GM12874 (cell line): Measurements from ENCODE around the gene ACOXL.

Experiments used
- TF ChIP-seq, protein P1 (sequence below): IDR thresholded peaks from 2 replicates; pipeline ENCODE4 v1.5.1; 2011; ENCODE audit warnings: low read depth, mild to moderate bottlenecking, control low read depth, low read length, moderate library complexity; ENCODE audit not compliant: insufficient read depth

ACOXL gene

DNA sequence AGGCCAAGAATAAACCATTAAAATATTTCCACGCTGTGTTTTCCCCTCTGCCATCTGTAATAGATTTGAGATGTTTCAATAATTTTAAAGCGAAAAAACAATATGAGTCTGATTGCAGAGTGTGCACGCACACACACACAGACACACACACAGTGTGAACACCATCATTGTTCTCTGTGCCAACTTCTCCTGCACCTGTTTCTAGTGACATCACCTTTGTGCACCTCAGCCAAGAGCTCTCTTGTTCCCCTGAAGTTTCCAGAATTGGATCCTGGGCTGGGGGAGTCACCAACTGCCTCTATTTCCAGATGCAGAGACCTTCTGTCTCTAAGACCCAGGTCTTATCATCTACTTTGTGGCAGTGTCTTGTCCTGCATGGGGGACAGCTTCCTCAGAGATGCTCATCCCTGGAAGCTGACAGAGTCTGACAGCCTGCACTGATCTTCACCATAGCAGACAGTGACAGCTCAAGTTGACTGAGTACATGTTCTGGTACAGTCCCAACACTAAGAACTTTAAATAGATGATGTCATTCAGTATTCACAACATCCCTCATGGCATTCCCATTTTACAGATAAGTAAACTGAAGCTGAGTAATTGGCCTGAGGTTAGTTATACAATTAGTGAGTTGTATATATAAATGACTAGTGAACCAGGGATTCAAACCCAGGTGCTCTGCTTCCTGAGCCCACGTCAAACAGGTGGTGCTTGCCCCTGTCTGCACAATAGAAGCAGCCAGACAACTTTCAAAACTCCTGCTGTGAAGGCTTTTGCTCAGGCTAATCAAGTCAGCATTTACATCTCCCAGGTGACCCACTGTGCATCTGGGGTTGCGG lies 39.4 kb downstream of the ACOXL start:
- TF ChIP-seq, protein P1, sequence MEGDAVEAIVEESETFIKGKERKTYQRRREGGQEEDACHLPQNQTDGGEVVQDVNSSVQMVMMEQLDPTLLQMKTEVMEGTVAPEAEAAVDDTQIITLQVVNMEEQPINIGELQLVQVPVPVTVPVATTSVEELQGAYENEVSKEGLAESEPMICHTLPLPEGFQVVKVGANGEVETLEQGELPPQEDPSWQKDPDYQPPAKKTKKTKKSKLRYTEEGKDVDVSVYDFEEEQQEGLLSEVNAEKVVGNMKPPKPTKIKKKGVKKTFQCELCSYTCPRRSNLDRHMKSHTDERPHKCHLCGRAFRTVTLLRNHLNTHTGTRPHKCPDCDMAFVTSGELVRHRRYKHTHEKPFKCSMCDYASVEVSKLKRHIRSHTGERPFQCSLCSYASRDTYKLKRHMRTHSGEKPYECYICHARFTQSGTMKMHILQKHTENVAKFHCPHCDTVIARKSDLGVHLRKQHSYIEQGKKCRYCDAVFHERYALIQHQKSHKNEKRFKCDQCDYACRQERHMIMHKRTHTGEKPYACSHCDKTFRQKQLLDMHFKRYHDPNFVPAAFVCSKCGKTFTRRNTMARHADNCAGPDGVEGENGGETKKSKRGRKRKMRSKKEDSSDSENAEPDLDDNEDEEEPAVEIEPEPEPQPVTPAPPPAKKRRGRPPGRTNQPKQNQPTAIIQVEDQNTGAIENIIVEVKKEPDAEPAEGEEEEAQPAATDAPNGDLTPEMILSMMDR: no peak

DNA sequence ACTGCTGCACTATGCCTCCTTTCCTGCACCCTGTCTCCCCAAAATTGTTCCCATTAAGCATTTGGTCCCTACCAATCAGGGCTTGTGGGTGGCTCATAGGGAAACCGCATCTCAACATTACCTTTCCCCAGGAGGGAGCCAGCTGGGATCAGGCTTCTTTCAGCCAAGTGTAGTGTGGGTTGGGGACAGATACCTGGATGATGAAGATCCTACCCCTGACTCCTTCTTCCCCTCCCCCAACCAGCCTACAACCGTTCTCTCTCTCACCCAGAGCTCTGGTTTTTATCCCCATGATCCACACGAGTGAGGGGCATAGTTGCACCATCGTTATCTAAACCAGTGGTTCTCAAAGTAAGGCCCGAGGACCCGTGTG lies 40.0 kb downstream of the ACOXL start:
- TF ChIP-seq, protein P1: no peak

DNA sequence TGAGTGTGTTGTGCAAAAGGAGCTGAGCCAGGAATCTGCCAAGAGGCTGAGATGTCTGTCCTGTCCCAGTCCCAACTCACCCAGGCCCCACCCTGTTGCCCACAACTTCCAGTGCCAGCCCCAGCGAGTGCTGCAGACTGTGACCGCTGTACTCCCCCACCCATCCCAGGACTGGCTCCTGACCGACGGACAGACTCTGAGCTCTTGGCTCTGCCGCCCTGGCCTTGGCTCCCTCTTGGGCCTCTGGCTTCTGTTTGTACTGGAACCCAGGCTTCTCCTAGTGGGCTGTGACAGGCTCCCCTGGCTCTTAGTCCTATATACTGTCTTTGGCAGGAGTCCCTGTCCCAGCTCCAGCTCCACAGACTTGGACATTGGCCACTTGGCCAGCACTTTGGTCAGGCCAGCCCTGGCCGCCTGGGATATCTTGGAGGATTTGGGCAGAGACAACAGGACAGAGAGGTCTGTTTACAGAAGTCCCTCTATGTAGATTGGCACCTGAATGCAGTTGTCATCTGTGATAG lies 41.1 kb downstream of the ACOXL start:
- TF ChIP-seq, protein P1: no peak

DNA sequence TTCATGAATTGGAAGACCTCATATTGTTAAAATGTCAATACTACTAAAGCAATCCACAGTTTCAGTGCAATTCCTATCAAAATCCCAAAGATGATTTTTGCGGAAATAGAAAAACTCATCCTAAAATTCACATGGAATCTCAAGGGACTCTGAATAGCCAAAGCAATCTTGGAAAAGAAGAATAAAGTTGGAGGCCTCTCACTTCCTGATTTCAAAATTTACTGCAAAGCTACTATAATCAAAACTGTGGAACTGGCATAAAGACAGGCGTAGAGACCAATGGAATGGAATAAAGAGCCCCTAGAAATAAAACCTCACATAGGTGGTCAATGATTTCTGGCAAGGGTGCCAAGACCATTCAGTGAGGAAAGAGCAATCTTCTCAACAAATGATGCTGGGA lies 42.3 kb downstream of the ACOXL start:
- TF ChIP-seq, protein P1: no peak

DNA sequence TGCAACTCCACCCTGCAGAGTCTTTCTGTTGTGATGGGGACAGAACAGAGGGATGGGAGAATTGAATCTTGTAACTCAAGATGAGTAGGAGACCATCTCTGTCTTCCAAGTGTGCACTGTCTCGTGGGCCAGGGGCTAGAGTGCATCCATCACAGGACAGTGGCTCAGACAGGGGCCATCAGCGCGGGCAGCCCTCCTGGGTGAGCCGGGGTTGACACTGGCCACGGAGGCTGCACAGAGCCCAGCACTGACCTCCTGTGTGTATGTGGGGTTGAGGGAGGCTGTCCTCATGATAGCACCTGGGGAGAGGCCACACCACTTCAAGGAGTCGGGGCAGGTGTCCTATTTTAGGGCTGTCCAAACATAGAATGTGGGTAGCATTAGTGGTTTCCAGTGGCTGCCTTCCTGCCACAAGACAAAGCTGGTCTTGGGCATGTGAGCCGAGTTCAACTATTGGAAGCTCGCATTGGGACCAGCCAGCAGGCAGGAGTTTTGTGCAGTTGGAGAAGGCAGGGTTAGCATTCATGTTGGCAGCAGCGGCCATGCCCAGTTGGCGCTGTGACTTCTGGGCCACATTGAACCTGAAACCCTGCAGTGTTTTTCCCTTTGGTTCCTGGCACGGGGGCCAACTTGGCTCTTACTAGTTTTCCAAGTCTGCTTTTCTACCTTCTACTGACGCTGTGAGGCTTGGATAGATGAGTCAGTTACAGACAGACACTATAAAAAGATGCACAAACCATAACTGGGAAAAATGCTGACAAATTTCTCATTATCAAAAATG lies 45.3 kb downstream of the ACOXL start:
- TF ChIP-seq, protein P1: no peak

DNA sequence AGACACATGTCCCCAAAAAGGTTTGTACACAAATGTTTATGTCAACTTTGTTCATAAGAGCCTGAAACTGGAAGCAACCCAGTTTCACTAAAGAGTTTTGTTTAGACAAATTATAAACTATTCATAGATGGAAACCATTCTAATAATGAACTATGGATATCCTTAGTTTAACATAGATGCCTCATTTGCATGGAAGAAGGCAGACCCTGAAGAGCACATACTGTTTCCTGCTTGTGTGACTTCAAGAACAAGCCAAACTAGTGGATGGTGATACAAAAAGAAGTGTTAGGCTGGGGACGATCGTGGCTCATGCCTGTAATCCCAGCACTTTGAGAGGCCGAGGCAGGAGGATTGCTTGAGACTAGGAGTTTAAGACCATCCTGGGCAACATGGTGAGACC lies 48.1 kb downstream of the ACOXL start:
- TF ChIP-seq, protein P1: no peak

DNA sequence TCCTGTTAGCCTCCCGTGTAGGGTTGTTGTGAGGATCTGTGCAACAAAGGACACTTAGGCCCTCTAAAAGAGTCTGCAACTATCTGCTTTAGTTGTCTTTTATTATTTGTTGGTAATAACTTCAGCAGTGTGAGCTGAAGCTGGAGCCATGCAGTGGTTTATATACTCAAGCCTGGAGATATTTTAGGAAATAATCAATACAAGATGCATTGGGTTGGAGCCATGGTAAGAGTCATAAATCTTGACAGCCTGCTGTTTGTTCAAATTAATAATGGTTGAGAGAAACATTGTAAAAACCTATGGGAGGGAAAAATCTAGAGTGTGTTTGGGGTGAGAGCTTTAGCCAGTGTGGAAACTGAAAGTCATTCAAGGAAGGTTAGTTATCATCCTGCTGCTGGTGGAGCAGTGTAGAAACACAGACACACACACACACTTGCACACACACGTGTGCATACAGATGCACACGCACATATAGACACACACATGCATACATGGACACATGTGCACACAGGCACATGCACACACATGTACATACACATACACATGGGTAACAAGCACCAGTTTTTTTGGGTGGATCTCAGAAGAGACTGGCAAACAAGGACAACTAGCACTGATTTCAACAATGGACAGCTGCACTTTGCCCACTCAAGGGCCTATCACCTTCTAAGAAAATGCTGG lies 51.0 kb downstream of the ACOXL start:
- TF ChIP-seq, protein P1: no peak
